HG03135 (cell line): ENCODE results near the gene PGC.
"Not testable (repeated sequence)": the region's sequence is repeated elsewhere in the genome, so short reads cannot be mapped to it uniquely, and the experiment has no call there.

Experiments
- ATAC-seq: cut with Tn5 transposase; IDR thresholded peaks from one replicate; pipeline ENCODE4 v1.9.1; 2021; ENCODE audit warnings: mild to moderate bottlenecking, moderate library complexity; ENCODE audit not compliant: unreplicated experiment

The PGC gene

DNA sequence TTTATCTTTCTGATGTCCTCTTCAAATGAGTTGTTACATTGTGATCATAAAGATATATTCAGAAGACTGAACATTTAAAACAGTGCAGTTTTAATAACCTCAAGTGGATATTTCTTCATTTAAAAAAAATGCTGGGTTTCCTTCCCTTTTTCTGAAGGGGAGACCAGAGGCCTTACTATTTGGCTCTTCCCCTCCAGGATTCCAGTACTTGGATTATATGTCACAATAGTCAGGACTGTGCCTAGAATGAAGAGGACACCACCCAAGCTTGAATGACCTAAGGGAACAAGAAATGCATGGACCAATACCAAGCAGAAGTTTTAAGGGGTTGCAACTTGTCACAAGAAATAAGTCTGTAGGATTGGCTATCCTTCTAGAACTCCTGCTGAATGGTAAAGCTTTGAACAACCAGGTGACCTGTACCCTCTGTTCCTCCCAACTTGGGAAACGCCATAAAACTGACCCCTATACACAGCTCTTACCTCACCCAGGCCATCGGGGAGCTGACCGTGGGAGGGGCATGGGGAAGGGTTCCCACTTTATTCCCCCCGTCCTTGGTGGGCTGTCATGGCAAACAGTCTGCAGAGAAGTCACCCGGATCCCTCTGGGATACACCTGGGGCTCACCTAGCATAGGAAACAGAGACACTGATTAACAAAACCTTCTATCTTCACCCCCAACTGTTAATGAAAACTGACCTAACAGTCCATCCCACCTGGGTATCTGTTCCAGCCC lies 30.5 kb upstream of the PGC start:
- no peak for ATAC-seq

DNA sequence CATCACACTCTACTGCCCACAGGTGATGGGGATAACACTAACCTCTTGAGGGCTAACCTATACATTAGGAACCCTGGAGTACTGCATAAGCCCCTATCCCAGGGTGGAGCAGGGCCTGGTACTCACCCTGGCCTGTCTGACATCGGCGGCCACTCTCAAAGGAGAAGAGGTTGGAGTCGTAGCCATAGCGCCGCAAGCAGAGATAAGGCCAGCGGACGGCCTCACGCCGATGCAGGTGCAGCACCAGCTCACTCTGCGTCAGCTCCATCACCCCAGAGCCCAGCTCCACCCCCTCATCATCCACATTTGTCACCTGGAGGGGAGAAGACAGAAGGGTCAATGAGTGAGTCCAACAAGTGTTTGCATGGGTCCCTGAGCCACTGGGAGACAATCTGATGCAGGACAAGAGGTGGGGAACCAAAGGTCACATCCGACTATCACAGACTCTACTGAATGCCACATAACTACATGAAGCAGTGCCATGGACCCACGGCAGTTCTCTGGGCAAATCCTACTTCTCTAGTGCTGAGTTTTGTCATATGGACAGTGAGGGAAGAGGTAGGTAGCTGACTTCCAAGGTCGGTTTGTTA lies 28.2 kb upstream of the PGC start:
- ATAC-seq, result no peak

DNA sequence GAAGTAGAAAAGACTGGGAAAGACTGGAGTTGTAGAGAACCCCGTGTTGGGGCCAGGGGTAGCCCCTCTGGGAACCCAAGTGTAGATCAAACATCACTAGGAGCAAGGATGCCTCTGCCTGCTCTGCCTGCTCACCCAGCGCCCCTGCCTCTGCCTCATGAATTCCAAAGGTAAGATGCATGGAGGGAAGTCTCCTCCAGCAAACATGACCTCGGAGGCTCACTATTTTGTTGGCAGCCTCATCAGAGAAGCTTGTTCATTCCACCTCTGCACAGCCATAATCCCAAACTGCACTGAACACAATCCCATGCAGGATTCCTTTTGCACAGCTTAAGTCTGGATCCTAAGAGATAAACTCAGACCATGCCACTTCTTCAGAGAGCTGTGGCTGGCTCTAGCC lies 27.6 kb upstream of the PGC start:
- no peak for ATAC-seq

DNA sequence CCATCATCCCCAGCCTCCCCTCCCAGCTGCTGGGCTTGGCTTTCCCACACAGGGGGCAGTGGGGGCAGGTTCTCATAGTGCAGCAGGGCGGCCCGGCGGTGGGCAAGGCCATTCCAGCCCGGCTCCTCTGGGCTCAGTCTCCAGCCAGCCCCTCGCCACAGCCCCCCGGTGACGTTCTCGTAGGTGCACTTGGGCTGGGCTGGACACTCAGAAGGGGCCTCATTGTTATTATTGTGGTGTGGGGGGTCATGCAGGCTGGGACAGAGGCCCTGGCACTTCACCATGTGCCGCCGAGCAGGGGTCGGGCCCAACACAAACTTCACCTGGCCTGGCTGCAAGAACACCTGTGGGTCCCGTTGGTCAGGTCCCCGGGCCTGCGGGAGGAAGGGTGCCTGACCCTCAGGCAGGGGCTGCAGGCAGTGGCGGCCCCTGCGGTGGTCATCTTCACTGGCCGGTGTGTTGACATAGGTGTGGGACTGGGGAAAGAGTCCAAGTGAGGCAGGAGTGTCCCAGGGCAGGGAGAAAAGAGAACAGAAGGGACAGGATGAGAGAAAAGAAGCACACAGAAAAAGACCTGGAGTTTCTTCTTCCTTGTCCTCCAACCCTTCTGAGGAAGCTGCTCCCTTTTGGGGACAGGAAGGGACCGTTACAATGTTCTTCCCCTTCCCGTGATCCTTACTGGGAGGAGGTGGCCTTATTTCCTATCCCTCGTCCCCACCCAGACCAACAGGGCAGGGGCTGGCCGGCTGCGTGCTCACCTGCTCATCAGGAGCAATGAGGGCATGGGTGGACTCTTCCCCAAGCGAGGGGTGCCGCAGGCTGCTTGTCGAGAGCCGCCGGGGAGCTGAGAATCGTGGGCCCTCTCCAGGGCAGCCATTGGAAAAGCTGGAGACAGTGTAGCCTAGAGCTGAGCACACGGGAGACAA lies 24.1 kb upstream of the PGC start:
- ATAC-seq, result no peak

DNA sequence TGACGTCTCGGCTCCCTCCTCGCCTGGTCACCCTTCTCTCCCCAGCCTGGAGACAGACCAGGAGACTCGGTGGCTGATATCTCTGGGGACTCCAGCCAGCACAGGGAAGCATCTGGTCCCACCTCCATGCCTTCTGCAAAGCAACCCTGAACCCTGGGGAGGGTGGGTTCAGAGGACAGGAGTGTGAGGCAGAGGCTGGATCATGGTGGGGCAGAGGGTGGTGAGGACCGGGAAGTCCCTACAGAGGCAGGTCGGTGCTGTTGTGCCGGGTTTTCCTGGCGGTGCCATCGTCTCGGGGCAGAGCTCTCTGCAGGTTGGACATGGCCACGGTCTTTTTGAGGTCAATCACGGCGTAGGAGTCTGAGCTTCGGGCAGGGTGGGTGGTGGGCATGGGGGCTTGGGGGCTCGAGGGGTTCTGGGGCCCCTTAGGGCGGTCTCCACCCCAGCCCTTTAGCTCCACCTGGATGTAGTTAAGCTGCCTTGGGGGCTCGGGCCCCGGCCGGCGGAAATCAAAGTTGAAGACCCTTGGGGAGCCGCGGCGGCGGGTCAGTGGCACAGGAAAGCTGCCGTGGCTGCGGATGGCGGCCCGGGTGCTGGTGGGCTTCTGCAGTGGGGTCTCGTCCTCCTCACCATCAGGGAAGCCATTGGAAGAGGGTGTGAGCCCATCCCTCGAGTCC lies 23.3 kb upstream of the PGC start:
- no peak for ATAC-seq

DNA sequence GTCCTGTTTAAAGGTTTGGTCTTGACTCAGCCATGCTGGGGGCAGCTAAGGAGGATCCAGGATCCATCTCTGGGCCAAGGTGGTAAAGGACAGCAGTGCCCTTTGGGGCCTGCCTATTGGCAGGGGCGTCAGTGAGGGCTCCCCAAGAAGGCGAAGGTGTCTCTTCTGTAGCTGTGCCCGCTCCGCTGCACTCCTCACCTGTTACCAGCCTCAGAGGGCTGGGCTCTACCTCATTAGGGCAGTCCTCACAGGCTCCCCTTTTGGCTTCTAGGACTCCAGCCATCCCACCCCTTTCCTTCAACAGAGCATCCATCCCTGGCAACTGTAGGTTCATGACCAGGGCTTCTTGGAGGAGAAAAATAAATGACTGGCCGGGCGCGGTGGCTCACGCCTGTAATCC lies 22.2 kb upstream of the PGC start:
- ATAC-seq, result no peak

DNA sequence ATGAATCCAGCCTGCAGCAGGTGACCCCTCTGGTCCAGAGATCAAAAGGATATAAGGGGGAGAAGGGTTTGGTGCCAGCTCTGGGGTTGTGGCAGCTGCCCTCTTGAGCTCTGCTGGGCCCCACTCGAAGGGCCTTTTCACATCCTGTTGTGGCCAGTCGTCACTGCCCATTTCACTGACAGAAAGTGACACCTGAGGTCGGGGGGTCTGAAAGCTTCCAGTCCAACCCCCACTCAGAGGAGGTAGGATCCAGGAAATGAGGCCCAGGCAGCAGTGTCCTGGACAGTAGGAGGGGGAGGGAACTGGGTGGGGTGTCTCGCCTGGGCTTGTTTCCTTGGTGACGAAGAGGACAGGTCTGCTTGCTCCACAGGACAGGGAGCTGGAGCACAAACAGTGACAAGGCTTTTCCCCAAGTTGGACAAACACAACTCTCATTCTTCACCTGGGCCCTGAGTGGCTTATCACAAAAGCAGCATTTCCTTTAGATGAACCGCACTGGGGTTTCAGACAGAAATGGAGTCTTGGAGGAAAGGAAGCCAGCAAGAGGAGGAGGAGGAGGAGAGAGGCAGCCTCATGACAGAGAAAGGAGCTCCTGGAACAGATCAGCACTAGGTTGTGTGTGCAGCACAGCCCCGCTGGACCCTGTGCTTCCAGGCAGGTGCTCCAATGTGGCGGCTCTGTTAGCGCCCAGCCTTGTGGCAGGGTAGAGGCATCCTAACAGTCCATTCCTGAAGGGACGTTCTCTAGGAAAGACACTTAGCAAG lies 21.5 kb upstream of the PGC start:
- ATAC-seq, result no peak

DNA sequence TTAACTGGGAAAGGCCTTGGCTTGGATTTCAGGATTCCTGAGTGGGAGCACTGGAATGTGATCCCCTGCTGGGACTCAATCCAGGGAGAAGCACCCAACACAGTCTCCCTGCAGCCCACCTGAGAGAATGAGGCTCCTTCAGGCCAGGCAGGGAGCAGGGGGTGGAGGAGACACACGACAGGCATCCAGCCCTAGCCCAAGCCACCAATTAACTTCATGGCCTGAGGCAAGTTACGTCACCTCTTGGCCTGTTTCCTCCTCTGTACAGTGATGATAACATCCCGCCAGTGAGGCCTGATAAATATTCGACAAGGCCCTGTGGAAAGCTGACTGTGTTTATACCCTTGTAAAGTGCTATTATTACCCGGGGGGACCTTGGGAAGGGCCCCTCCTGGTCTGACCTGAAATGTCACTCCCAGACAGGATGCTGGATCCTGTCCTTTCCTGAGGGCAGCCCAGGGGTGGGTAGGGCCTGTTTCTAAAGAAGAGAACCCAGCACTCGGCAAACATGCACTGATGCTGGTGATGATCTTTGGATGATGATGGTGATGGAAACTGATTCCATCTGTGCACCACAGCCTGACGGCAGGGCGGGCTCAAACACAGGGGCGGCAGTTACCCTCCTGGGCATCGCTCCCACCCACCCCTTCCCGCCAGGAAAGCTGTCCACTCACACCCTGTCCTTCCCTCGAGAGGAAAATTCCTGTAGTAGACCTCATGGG lies 20.1 kb upstream of the PGC start:
- ATAC-seq, result no peak

DNA sequence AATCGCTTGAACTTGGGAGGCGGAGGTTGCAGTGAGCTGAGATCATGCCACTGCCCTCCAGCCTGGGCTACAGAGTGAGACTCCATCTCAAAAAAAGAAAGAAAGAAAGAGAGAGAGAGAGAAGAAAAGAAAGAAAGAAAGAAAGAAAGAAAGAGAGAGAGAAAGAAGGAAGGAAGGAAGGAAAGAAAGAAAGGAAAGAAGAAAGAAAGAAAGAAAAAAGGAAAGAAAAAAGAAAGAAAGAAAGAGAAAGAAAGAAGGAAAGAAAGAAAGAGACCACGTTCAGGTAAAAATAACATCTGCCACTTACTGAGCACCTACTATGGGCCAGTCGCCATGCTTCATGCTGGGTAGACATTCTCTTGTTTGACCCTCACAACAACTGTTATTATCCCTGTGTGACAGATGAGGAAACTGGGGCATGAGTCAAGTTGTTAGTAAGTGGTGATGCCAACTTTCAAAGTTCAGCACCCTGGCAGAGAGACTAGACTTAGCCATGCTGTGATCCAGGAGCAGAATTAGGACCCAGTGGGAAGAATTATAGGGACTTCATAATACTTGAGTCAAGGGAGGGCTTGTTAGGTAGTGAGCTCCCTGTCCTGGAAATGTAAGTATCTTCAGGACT lies 19.0 kb upstream of the PGC start:
- not testable (repeated sequence) for ATAC-seq

DNA sequence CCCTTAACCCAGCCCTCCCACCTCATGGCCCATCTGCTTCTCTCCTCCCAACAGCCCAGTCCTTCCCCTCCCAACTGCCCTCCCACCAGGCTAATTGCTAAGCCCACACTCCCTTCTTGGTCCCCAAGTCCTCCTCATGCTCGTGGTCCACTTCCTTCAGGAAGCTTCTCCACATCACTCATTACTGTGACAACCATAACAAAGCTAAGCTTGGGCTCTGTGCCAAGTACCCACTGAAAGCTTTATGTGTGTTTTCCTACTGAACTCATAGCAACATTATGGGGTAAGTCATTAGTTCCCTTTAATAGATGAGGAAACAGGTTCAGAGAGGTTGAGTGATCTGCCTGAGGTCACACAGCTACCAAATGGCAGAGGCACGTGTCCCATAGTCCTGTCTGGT lies 16.3 kb upstream of the PGC start:
- ATAC-seq, result no peak

DNA sequence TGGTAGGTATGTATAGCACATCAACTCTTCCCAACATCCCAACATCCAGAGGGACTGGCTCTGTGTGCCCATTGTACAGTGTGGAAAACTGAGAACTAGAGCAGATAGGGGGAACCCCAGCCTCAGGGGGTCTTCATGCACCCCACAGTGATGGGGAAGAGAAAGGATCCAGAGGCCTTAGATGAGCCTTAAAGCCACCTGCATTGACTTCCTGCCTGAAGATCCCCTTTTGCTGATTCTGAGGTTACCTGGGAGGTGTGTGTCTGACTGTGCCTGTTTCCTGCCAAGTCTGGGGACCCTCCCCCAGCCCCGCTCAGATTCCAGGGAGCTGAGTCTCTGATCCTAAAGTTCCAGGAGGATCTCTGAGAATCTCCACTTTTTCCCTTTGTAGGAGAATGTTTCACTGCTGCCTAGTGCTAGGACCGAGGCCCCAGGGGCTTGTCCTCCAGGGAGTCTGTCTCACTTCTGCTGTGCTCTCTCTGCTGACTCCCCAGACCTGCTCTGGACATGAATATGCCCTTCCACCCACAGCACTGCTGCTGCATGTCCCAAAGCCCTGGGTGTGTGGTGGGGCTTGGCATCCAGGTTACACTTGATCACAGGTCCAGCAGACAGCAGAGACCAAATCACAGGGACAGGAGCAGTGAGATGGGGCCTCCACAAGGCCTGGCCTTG lies 12.8 kb upstream of the PGC start:
- ATAC-seq, result no peak

DNA sequence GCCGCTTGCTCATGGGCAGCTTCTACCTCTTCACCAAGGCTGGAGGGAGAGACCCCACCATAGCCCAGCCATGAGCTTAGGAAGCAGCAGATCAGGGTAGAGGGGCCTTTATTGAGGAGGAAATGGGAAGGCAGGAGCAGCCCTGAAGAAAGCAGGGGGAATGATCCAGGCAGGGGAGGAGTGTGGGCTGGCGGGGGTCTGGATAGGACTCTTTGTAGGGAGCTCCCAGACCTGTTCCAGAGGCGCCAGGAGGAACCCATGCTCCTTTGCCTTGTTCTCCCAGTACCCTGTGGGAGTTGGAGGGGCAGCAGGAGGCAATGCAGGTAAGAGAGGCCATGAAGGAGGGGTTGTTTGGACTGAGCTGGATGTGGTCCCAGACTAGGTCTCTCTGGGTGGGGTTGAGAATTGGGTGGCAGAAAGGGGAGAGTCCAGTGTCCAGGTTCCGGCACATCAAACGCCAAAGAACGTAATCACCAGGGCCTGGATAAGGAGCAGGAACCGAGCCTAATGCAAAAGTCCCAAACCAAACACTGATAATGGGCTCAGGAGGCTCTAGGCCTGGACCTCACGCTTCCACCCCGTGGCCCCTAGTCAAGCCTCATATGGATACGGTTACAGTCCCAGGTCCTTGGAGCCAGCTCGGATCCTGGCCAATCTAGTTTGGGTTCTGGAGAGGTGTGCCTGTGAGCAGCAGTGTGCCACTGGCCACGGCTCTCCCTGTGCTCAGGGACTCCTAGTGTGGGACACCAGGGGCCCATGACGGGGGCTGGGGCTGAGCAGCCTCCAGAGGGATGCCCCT lies 12.1 kb upstream of the PGC start:
- ATAC-seq, result no peak

DNA sequence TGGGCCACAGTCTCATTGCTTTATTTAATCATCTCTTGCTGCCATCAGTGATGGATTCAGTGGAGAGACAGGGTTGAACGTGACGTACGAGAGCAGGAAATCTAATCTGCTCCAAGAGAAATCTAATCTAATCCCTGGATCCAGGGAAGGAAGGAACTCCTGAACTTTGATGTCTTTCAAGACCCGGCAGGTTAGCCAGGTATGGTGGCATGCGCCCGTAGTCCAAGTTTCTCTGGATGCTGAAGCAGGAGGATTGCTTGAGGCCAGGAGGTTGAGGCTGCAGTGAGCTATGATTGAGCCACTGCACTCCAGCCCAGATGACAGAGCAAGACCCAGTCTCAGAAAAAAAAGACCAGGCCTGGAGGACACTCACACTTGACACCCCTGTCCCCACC lies 11.4 kb upstream of the PGC start:
- ATAC-seq, result no peak

DNA sequence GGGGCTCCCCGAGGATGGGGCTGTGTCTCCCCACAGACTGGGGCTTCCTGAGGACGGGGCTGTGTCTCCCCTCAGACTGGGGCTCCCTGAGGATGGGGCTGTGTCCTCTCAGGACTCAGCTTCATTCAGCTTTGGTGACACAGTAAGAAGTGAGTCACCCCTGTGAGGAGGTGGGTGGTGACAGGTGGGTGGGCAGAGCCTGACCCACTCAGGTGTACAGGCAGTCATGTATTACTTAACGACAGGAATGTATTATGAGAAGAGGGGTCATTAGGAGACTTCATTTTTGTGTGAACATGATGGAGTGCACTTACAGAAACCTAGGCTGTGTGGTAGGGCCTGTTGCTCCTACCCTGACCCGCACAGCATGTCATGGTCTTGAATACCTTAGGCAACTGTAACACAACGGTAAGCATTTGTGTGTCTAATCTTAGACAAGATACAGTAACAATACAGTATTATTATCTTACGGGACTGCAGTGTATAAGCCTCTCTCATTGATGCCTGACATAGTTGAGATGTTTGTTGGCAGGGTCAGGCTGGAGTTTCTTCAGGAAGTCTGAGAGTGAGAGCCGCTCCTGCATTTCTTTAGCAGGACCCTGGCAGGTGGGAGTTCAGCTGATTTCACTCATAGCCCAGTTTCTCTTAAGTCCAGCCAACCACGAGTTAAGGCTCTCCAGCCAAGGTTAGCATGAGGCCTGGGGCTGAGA lies 10.9 kb upstream of the PGC start:
- no peak for ATAC-seq

DNA sequence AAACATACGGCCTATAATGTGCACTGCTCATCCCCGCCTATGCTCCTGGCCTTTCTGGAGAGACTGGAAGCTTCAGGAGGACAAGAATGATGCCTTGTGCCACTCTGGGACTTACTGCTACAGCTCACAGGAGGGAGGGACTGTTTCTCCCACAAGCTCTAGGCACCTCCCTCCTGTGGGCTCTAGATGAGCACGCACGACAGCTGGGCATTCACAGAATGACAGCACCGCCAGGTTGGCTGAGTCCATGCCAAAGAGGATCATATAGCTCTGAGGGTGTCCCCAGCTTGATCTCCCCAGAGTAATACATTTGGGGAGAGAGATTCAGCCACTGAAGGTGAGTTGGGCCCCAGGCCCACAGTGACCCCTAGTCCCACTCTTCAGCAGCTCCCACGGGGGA lies 10.1 kb upstream of the PGC start:
- ATAC-seq, result no peak

DNA sequence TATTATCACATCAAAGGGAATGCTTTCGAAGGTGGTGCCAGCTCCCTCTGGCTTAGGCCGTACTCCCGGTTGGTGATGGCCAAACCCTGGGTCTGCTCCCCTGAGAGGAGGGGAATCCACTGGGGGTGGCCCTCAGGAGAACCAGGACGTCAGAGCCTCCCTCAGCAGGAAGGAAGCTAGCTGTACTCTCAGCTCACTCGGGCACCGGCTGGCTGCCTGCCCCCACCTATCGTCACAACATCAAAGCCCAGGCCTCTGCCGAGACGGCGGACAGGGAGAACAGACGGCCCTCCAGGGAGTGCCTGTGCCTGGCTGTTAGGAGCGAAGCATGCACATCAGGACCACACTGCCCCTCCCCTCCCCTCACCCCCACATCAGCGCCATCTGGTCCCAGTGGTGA lies 9.2 kb upstream of the PGC start:
- ATAC-seq, result no peak

DNA sequence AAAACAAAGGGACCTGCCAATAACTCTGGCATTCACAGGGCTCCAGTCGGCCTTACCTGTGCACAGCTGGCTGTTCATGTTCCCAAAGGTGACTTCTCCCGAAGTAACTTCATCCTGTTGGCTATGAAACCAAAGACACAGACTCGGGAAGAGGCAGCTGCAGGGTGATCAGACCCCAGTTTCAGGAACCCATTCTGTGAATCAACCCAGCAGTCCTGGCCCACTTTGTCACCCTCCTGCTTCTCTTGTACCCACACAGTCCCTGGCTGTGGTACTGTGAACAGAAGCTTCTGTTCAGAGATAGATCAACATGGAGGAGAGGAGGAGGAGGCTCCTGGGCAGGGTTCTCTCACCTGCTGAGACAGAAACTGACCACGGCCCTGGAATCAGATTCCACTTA lies 8.7 kb upstream of the PGC start:
- no peak for ATAC-seq

DNA sequence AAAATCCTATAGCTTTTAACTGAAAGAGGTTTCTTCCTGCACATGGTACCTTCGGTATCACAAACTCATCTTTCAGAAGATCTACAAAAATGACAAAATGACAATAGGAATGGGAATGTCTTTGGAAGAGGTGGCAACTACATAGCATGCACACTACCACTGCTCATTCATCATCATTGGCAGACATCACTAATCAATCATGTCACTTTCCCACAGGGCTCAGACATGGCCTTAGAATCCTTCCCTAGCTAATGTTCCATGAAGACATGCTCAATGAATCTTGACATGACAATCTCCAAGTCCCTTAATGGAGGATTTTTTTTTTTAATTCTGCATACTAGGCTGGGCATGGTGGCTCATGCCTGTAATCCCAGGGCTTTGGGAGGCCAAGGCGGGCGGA lies 3.2 kb upstream of the PGC start:
- no peak for ATAC-seq
